Activated CD4-positive, alpha-beta T cell treated with anti-CD3 and anti-CD28 coated beads for 48 hours (primary cell): Measurements from ENCODE around the gene FAM50B.

ENCODE experiments used
- DNase-seq: peaks from one replicate; pipeline ENCODE4 v3.0.0-alpha.2; 2020

FAM50B gene

DNA sequence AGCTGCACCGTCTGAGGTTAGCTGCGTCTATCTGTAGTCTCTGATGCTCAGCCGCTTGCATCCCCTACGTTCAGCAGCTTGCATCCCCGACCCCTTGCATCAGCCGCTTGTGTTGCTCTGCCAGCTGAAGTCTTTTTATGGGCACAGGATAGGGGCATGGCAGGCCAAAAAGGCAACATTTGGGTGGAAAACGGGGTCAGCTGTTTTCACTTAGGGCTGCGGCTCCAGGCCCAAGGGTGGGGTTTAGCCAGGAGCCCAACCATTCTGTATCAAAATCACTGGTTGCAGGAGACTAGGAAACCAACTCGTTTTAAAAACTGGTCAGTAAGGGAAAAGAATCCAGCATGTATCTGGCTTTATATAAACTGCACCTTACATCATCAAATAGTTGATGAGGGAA lies 49.9 kb downstream of the FAM50B start:
- no peak for DNase-seq

DNA sequence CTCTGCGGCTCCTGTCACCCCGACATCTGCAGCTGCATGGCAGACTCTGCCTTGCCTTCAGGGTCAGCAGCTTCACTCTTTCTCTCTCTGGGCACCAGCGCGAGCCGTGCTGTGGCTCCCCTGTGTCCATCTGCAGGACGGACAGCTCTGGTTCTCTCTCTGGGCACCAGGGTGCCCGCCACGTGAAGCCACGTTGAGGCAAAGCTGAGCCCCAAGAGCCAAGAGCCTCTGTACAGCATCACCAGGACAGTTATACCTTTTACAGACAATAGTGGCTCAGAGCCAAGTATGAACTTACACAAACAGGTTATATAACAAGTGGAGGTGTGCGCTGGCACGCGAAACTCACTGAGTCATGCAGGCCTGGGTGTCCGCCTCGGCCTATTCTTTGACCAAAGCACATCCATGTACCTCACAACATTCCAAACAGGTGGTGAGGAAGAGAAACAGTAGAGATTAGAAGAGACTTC lies 50.8 kb downstream of the FAM50B start:
- DNase-seq: no peak
